Heart right ventricle (tissue), 16 donors: ENCODE data around the gene FXYD4. TPM values are rescaled to one million over a fixed set of nuclear protein-coding genes. Genes with fewer than 3 reads are reported as not detected.
A peak's percentile ranks its signal among the peaks of the same experiment; 100 is the strongest.

ENCODE experiments used
- ATAC-seq, 8 donors: fragments of 200-7000 bp; cut with Tn5 transposase; one replicate each; pipeline ENCODE4 v1.9.1; 2020; ENCODE audit warnings: mild to moderate bottlenecking in 8 of 8, moderate library complexity in 8 of 8, moderate number of reproducible peaks in 1 of 8
- DNase-seq, 2 donors: peaks; one replicate each; pipeline ENCODE4 v3.0.0-alpha.2; 2020
- H3K27ac ChIP-seq, 10 donors: fragments of 200-600 bp; sonication (generic) in 2 of 10; one replicate each; pipeline versions ENCODE4 v1.5.0 to v1.8.0; 2020 to 2022; ENCODE audit warnings: mild to moderate bottlenecking in 3 of 10
- H3K27me3 ChIP-seq, 7 donors: fragments of 200-600 bp; one replicate each; pipeline ENCODE4 v1.8.0; 2021 to 2022; ENCODE audit warnings: mild to moderate bottlenecking in 2 of 7
- H3K36me3 ChIP-seq, 9 donors: fragments of 200-600 bp; sonication (generic) in 1 of 9; one replicate each; pipeline versions ENCODE4 v1.5.0 to v1.8.0; 2020 to 2022; ENCODE audit warnings: mild to moderate bottlenecking in 2 of 9
- H3K4me1 ChIP-seq, 9 donors: fragments of 200-600 bp; sonication (generic) in 1 of 9; one replicate each; pipeline versions ENCODE4 v1.5.0 to v1.8.0; 2020 to 2022; ENCODE audit warnings: mild to moderate bottlenecking in 4 of 9
- H3K4me3 ChIP-seq, 10 donors: fragments of 200-600 bp; sonication (generic) in 2 of 10; one replicate each; pipeline versions ENCODE4 v1.5.0 to v1.8.0; 2020 to 2022; ENCODE audit warnings: mild to moderate bottlenecking in 7 of 10, moderate library complexity in 2 of 10
- H3K9me3 ChIP-seq, 11 donors: fragments of 200-600 bp in 10 of 11; sonication (generic) in 2 of 11; one replicate each; pipeline versions ENCODE4 v1.5.0 to v1.8.0; 2013 to 2022; ENCODE audit warnings: mild to moderate bottlenecking in 2 of 11, control low read depth in 1 of 11, moderate library complexity in 1 of 11
- WGBS, 2 donors: extraction: QIAGEN DNeasy Blood & Tissue Kit; methylation state at CpG; one replicate each; pipeline ENCODE4 v1.1.7; 2013; ENCODE audit warnings: inconsistent platforms in 1 of 2; 5-methylcytosine and 5-hydroxymethylcytosine counted together
- intact Hi-C, 10 donors: fragments of 100-400 bp; cut with DNase I; formaldehyde crosslinking; loops; one replicate each; pipeline versions ENCODE4 v1.11.1 to v1.14.2; 2022
- polyA plus RNA-seq, 2 donors: library from polyadenylated mRNA; stranded (reverse); fragments of 200-250 nt; gene quantifications; one replicate each; pipeline ENCODE4 v1.2.3, GENCODE V29; 2013
- total RNA-seq, 10 donors: library from RNA; stranded (reverse); fragmentation: NEBNext Ultra II Directional in 3 of 10; extraction: Animal tissue kit (Norgen Biotek cat#: 25700) in 3 of 10; gene quantifications; one replicate each; pipeline versions ENCODE4 v1.2.1 to v1.2.4, GENCODE V29; 2021 to 2023
- TF ChIP-seq, protein P1 (sequence below), 9 donors: fragments of 200-600 bp; sonication (generic) in 2 of 9; IDR thresholded peaks; one replicate each; pipeline versions ENCODE4 v1.5.0 to v1.8.0; 2021 to 2022; ENCODE audit warnings: antibody characterized with exemption in 9 of 9, mild to moderate bottlenecking in 5 of 9, moderate library complexity in 1 of 9
- donor health status: Arrhythmogenic right ventricular cardiomyopathy.
- donor health status: ischemic (EF 13 %, LVEDD 7.1; RV severe dilation, severe dysfunction).
- donor health status: healthy with polysubstance abuse.
- donor health status: DM: no; HTN: yes; CAD: no.
- donor health status: DM: no; HTN: no; CAD: no.
- donor health status: ischemic (EF 25% LVEDD 6.9; RV normal size, moderate dysfunction).
- donor health status: ischemic (EF 25% LVEDD 5.7; RV mildly dilated, moderate dysfunction).
- donor health status: healthy.
- donor health status: DM: yes; HTN: yes; CAD: no.
- donor health status: Ischemic cardiomyopathy.
- donor health status: ischemic (EF 35%, LVEDD 5.7; RV mildly dilated, moderate dysfunction).
- donor health status: nonischemic (EF 11% LVEDD 7.7; RV severe dilation, severe dysfunction).
- donor health status: DM: yes; HTN: yes; CAD: no.
- donor health status: PGD.
- donor health status: ischemic (EF 29% LVEDD 5.4; RV normal size, mild dysfunction).
- donor health status: nonischemic (EF 23%, LVEDD 6.1; RV moderate dilation, normal function).

The FXYD4 gene
- total and polyA plus RNA-seq, 12 donors: 0.42 to 1.5 TPM; not detected in 10

GRCh38 chr10:43376828-43377423, 5.5 kb downstream of the FXYD4 start:
- TF ChIP-seq, protein P1, sequence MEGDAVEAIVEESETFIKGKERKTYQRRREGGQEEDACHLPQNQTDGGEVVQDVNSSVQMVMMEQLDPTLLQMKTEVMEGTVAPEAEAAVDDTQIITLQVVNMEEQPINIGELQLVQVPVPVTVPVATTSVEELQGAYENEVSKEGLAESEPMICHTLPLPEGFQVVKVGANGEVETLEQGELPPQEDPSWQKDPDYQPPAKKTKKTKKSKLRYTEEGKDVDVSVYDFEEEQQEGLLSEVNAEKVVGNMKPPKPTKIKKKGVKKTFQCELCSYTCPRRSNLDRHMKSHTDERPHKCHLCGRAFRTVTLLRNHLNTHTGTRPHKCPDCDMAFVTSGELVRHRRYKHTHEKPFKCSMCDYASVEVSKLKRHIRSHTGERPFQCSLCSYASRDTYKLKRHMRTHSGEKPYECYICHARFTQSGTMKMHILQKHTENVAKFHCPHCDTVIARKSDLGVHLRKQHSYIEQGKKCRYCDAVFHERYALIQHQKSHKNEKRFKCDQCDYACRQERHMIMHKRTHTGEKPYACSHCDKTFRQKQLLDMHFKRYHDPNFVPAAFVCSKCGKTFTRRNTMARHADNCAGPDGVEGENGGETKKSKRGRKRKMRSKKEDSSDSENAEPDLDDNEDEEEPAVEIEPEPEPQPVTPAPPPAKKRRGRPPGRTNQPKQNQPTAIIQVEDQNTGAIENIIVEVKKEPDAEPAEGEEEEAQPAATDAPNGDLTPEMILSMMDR (IDR thresholded peaks at IDR 0.05): no peak
- Histone ChIP-seq H3K27me3 (no peaks in the 10 kb centered on the region), H3K36me3 (no peaks in the 10 kb centered on the region), H3K9me3 (no peaks in the 10 kb centered on the region), H3K27ac (no peak overlapping the region), H3K4me3 (no peak overlapping the region), H3K4me1 (peaks cover 0 to 16% (median 8%) of the 10 kb centered on the region in 9 donors)
- ATAC-seq: no peak
- intact Hi-C loops: no loop called here
- DNase-seq: no peak
- WGBS, 2 donors: 48 to 74% methylated on average over 2 of the region's 2 CpGs

DNA sequence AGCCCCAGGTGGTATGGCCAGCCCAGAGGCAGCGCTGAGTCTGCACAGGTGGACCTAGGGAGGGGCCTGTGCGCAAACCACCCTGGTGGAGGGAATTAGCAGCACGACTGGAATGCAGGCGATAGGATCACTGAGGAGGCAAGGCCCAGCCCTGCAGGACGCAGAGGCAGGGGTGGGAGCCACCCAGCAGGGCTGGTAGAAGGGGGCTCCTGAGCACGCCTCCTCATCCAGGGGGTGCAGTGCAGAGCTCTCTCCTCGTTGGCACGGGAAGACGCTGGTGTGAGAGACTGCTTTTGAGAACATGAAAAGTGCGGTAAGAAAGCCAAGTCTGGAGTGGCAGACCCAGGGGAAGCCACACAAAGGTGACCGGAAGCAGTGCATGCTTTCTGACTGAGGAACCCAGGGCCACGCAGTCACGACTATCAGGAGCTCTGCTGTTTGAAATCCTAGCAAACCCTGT, 6.0 kb downstream of the FXYD4 start:
- intact Hi-C loops: no loop called here
- no peaks in the 10 kb centered on the region for H3K36me3 ChIP-seq
- no peaks in the 10 kb centered on the region for H3K9me3 ChIP-seq
- 68 to 75% methylated on average over 13 of the region's 13 CpGs for WGBS, 2 donors
- H3K27ac ChIP-seq: no peak overlapping the region
- peaks cover 0 to 16% (median 8%) of the 10 kb centered on the region in 9 donors for H3K4me1 ChIP-seq
- no peaks in the 10 kb centered on the region for H3K27me3 ChIP-seq
- ATAC-seq (peak in 1 of 8 donors; percentile 21), DNase-seq (no peak)
- TF ChIP-seq, protein P1 (IDR thresholded peaks at IDR 0.05): no peak
- H3K4me3 ChIP-seq: no peak overlapping the region

DNA sequence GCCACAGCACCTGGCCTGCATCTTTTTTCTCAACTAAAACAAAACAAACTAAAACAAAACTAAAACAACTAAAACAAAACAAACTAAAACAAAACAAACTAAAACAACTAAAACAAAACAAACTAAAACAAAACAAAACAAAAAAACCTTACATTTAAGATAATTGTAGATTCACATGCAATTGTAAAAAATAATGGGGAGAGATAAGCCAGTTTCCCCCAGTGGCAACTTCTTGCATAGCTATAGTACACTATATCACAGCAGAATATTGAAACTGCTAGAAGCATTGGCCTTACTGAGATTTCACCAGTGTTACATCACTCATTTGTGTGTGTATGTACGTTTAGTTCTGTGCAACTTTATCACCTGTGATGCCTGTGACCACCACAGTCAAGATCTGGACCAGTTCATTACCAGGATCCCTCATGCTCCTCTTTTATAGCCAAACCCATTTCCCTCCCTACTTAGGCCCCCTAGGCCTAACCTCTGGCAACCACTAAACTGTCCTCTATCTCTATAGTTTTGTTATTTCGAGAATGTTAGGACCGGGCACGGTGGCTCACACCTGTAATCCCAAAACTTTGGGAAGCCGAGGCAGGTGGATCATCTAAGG, 9.3 kb downstream of the FXYD4 start:
- H3K36me3 ChIP-seq: peaks cover 0 to 16% (median 0%) of the 10 kb centered on the region in 9 donors
- TF ChIP-seq, protein P1 (IDR thresholded peaks at IDR 0.05): no peak
- intact Hi-C loops: no loop called here
- H3K9me3 ChIP-seq: no peaks in the 10 kb centered on the region
- no peak overlapping the region for H3K27ac ChIP-seq
- no peak overlapping the region for H3K4me3 ChIP-seq
- 85 to 91% methylated on average over 5 of the region's 5 CpGs for WGBS, 2 donors
- H3K27me3 ChIP-seq: no peaks in the 10 kb centered on the region
- no peak for DNase-seq
- peaks cover 0 to 11% (median 0%) of the 10 kb centered on the region in 9 donors for H3K4me1 ChIP-seq
- ATAC-seq: no peak

DNA sequence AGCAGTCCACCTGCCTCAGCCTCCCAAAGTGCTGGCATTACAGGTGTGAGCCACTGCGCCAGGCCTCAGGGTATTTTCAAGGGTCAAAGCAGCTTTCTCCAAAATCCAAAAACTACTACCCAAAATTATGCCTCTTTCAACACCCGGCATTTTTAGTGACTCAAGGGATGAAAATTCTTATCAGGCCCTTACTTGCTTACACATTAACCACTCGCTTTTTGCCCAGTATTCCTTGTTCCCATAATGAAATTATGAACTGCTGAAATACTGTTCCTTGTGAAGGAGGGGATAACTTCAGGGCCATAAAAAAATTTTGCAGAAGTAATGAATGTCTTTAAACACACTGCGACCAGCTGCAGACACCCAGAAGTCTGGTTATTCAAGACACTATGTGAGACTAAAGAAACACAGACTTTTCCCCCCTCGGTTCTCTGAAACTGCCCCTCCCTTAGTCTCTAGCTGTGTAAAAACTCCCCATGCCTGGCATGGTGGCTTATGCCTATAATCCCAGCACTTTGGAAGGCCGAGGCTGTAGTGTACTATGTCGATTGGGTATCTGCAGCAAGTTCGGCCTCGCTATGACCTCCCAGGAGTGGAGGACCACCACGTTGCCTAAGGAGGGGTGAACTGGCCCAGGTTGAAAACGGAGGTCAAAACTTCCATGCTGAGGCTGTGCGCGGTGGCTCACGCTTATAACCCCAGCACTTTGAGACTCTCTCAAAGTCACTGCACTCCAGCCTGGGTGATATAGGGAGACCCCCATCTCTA, 12.0 kb downstream of the FXYD4 start:
- TF ChIP-seq, protein P1 (IDR thresholded peaks at IDR 0.05): no peak

More for the DNA sequence above, 12.0 kb downstream of the FXYD4 start:
- ATAC-seq (peak in 1 of 8 donors; percentile 22), DNase-seq (no peak)
- intact Hi-C loops: no loop called here
- Histone ChIP-seq H3K4me3 (no peak overlapping the region), H3K36me3 (peaks cover 0 to 42% (median 18%) of the 10 kb centered on the region in 9 donors), H3K4me1 (peaks cover 0 to 11% (median 0%) of the 10 kb centered on the region in 9 donors), H3K9me3 (no peaks in the 10 kb centered on the region), H3K27ac (no peak overlapping the region), H3K27me3 (no peaks in the 10 kb centered on the region)
- 75 to 80% methylated on average over 14 of the region's 14 CpGs for WGBS, 2 donors
